ENCODE measurements around the gene CAMK2B. TPM values are rescaled to one million over a fixed set of nuclear protein-coding genes. Genes with fewer than 3 reads are reported as not detected.

The CAMK2B gene
- total RNA-seq, 1 donor from 2014 or later, result 0.58 TPM

DNA sequence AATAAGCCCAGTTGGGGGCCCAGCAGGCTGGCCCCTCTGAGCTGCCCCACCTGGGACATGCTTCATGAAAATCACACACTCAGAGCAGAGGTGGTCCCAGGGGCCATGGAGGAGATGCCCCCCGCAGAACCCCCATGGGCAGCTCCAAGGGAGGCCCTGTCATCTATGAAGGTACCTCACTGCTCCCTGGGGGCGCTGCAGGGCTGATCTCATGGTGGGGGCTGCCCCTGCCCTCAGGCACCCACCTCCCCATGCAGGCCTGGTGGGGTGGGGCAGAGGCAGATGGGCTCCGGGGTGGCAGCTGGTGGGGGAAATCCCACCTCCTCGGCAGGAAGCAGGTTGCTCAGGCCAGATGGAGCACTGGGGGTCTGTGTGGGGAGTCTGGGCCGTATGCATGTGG lies 64.2 kb downstream of the CAMK2B start:
- no peak for DNase-seq
- ATAC-seq (ENCODE audit: low read depth), result peak; percentile 49
- Mint-ChIP-seq H3K4me3 (no peak overlapping the region), H3K36me3 (ENCODE audit: low read depth) (no peaks in the 10 kb centered on the region), H3K9me3 (no peaks in the 10 kb centered on the region), H3K27me3 (peaks cover 3% of the 10 kb centered on the region), H3K4me1 (peaks cover 35% of the 10 kb centered on the region), H3K27ac (no peak overlapping the region)
- TF ChIP-seq, protein P1, sequence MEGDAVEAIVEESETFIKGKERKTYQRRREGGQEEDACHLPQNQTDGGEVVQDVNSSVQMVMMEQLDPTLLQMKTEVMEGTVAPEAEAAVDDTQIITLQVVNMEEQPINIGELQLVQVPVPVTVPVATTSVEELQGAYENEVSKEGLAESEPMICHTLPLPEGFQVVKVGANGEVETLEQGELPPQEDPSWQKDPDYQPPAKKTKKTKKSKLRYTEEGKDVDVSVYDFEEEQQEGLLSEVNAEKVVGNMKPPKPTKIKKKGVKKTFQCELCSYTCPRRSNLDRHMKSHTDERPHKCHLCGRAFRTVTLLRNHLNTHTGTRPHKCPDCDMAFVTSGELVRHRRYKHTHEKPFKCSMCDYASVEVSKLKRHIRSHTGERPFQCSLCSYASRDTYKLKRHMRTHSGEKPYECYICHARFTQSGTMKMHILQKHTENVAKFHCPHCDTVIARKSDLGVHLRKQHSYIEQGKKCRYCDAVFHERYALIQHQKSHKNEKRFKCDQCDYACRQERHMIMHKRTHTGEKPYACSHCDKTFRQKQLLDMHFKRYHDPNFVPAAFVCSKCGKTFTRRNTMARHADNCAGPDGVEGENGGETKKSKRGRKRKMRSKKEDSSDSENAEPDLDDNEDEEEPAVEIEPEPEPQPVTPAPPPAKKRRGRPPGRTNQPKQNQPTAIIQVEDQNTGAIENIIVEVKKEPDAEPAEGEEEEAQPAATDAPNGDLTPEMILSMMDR (IDR thresholded peaks at IDR 0.05), result no peak
- ChIA-PET CTCF (interaction anchor here (1.0 kb wide), 1 partner anchor 18 kb away, joined by 4 read pairs; no protein-coding TSS in a partner anchor), POLR2A (no interaction called here)
- intact Hi-C loops (cut with micrococcal nuclease), result no loop called here

DNA sequence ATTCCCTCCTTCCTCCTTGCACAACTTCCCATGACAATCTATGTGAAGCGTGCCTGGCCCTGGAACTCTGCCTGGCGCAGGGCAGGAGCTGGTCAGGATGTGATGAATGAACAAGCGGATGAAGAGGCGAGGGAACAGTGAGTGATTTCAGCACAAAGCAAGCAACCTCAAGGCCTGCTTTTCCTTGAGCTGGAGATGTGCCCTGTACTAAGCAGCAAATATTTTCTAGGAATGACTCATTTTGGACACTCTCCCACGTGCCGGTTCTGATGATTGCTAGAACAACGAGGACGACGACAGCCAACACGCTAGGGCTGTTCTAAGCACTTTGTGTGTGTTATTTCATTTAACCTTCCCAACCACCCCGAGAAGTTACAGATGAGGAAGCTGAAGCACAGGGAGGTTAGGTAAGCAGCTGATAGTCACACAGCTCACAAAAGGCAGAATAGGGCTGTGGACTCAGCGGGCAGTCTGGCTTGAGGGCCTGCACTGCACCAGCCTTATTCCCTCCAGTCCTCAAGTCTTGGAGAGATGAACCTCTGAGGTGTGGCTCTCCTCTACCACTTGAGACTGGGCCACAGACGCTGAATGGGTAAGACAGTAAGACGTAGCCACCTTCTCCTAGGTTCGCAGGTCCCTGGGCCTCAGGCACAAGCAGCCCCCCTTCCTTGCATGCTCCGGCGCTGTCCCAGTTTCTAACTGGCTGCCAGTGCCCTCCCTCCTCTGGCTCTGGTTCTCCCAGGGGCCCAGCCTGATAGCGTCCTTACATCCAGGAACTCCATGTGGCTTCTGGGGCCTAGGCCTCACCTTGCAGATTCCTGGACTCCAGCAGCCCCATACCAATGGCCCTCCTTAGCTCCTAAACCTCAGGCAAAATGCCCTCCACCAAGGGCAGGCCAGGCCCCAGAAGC lies 65.6 kb downstream of the CAMK2B start:
- no peak for DNase-seq
- Mint-ChIP-seq H3K27me3 (peaks cover 3% of the 10 kb centered on the region), H3K4me1 (peaks cover 35% of the 10 kb centered on the region), H3K9me3 (no peaks in the 10 kb centered on the region), H3K4me3 (no peak overlapping the region), H3K36me3 (ENCODE audit: low read depth) (no peaks in the 10 kb centered on the region), H3K27ac (no peak overlapping the region)
- intact Hi-C loops (cut with micrococcal nuclease), result no loop called here
- POLR2A ChIA-PET, result no interaction called here
- no peak for ATAC-seq (ENCODE audit: low read depth)
- TF ChIP-seq, protein P1 (IDR thresholded peaks at IDR 0.05), result no peak
- CTCF ChIA-PET, result no interaction called here

DNA sequence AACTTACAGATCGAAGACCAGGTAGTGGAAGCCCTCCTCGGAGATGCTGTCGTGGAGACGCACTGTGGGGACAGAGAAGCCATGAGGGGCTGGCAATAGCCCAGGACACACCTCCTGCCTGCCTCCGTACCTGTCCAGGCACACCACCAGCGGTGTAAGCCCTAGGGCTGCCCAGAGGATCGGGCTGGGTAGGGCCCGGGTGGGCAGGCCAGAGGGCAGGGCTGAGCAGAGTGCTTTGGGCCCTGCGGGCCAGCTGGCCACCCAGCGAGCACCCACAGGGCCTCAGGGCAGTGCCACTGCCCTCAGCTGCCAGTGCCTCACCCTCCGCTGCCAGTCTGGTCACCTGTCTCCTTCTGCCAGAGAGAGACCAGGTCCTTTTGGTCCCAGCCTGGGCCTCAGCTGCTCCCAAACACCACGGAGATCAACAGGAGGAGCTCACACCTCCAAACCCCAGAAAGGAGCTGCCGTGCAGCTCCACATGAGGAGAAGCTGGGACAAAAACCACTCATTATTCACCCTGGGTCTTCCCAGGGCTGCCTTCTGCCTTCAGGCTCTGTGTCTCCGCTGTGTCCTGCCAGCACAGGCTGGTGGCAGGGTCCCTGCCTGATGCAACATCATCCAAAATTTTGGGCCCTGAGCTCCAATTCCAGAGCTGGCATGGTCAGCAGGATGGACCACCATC lies 66.4 kb downstream of the CAMK2B start:
- DNase-seq, result no peak
- Mint-ChIP-seq H3K4me1 (peaks cover 35% of the 10 kb centered on the region), H3K36me3 (ENCODE audit: low read depth) (no peaks in the 10 kb centered on the region), H3K27me3 (peaks cover 3% of the 10 kb centered on the region), H3K4me3 (no peak overlapping the region), H3K9me3 (no peaks in the 10 kb centered on the region), H3K27ac (no peak overlapping the region)
- CTCF ChIA-PET, result no interaction called here
- TF ChIP-seq, protein P1 (IDR thresholded peaks at IDR 0.05), result no peak
- POLR2A ChIA-PET, result no interaction called here
- intact Hi-C loops (cut with micrococcal nuclease), result no loop called here
- ATAC-seq (ENCODE audit: low read depth), result no peak

DNA sequence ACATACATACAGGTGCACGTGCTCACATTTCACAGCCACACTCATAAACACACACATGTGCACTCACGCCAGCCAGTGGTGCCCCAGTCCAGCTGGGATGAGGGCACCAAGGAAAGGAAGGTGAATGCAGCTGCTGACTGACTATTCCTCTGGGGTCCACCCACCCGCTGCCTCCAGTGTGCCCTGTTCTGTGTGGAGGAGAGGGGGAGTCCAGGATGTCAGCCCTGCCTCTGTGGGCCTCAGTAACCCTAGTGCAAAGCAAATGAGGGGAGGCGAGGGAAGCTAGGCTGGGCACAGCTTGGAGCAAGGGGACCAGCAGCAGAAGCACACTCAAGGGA lies 67.0 kb downstream of the CAMK2B start:
- H3K4me3 Mint-ChIP-seq, result peak overlapping the region; percentile 15
- TF ChIP-seq, protein P1 (IDR thresholded peaks at IDR 0.05), result no peak
- no peak overlapping the region for H3K27ac Mint-ChIP-seq
- intact Hi-C loops (cut with micrococcal nuclease), result no loop called here
- H3K27me3 Mint-ChIP-seq, result no peaks in the 10 kb centered on the region
- CTCF ChIA-PET, result interaction anchor here (0.7 kb wide), 1 partner anchor 18 kb away, joined by 3 read pairs; no protein-coding TSS in a partner anchor
- H3K9me3 Mint-ChIP-seq, result no peaks in the 10 kb centered on the region
- DNase-seq, result no peak
- H3K36me3 Mint-ChIP-seq (ENCODE audit: low read depth), result no peaks in the 10 kb centered on the region
- POLR2A ChIA-PET, result interaction anchor here (0.7 to 1.3 kb wide), 3 partner anchors 214 to 333 kb away, joined by 4 to 12 read pairs (median 5); partner anchors contain the start of genes DBNL and DDX56
- no peak for ATAC-seq (ENCODE audit: low read depth)
- H3K4me1 Mint-ChIP-seq, result peaks cover 35% of the 10 kb centered on the region

Data from activated B cell treated with CpG ODN at 0.5 μM for 24 hours (primary cell).